Measurements from ENCODE around the gene FMO1.
A peak's percentile ranks its signal among the peaks of the same experiment; 100 is the strongest.
"Not testable (repeated sequence)": the region's sequence is repeated elsewhere in the genome, so short reads cannot be mapped to it uniquely, and the experiment has no call there.

The FMO1 gene

DNA sequence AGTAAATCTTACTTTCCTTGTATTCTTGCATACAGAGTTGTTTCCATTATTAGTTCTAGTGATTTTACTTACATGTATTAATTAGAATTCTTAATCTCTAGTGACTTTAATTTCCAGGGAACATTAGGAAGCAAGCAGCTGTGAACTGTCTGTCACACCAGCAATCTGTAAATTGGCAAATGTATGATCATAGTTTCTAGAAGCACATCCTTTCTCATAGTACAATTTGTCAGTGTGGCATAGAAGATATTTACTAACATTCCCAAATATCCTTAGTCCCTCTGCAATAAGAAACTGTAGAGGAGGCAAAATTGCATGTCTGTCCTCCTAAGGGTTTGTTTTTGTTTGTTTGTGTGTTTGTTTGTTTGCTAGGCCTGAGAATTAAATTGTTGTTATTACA is 17.0 kb upstream of the FMO1 start:
- Histone ChIP-seq H3K4me3 (no peak overlapping the region), H3K27me3 (no peaks in the 10 kb centered on the region), H3K4me1 (no peaks in the 10 kb centered on the region), H3K9ac (no peak overlapping the region), H3K9me3 (no peaks in the 10 kb centered on the region), H4K20me1 (no peaks in the 10 kb centered on the region), H3K36me3 (no peaks in the 10 kb centered on the region), H3K27ac (no peak overlapping the region), H3K4me2 (no peak overlapping the region)
- TF ChIP-seq Cebpa-rat (IDR thresholded peaks at IDR 0.05), result no peak

DNA sequence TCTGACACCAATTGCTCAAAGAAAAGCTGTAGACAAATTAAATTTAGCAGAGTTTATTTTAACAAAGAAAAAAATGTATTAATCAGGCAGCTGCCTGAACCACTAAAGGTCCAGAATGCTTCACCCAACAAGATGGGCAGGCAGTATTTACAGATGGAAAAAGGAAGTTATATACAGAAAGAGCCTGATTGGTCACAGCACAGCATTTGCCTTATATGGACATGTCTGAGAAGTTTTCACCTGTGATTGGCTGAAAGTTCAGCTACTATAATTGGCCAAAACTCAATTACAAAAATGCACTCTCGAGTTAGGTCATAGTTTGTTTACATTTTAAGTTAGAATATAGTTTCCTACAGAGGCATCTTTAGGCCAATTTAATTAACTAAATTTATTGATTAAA is 15.1 kb upstream of the FMO1 start:
- TF ChIP-seq Cebpa-rat (IDR thresholded peaks at IDR 0.05), result no peak
- H3K4me3 ChIP-seq, result no peak overlapping the region
- H3K4me1 ChIP-seq, result no peaks in the 10 kb centered on the region
- no peaks in the 10 kb centered on the region for H3K36me3 ChIP-seq
- H3K27me3 ChIP-seq, result no peaks in the 10 kb centered on the region
- H3K4me2 ChIP-seq, result no peak overlapping the region
- H3K27ac ChIP-seq, result no peak overlapping the region
- H4K20me1 ChIP-seq, result no peaks in the 10 kb centered on the region
- peaks cover 8% of the 10 kb centered on the region; the same call in 1 of the 2 replicates for H3K9me3 ChIP-seq
- H3K9ac ChIP-seq, result no peak overlapping the region

DNA sequence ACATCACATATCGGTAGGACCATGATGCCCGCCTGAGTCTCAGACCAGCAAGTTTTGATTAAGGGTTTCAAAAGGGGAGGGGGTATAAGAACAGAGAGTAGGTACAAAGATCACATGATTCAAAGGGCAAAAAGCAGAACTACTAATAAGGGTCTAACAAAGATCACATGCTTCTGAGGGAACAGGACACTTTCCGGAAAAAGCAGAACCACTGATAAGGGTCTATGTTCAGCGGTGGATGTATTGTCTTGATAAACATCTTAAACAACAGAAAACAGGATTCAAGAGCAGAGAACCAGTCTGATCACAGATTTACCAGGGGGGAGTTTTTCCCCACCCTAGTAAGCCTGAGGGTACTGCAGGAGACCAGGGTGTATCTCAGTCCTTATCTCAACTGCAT is 12.1 kb upstream of the FMO1 start:
- H3K4me1 ChIP-seq, H3K27ac ChIP-seq, H3K36me3 ChIP-seq, H3K9me3 ChIP-seq, H3K27me3 ChIP-seq, H3K9ac ChIP-seq, H4K20me1 ChIP-seq, H3K4me2 ChIP-seq, H3K4me3 ChIP-seq: not testable (repeated sequence)

DNA sequence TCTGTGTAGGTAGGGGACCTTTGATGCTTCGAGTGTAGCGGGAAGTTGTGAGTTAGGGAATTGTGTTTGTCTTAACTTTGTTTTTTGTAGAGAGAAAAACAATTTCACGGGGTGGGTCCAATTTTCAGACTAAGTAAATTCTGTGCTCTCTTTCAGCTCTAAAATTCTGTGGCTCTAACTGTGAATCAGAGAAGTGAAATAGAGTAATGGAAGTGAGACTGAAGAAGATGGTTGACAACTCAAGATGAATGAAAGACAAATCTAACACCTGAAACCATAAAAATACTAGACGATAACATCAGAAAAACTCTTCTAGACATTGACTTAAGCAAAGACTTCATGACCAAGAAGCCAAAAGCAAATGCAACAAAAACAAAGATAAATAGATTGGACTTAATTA is 4.4 kb upstream of the FMO1 start:
- H3K4me3 ChIP-seq, result no peak overlapping the region
- H3K4me2 ChIP-seq, result no peak overlapping the region
- H3K9me3 ChIP-seq, result no peaks in the 10 kb centered on the region; the same call in 1 of the 2 replicates

DNA sequence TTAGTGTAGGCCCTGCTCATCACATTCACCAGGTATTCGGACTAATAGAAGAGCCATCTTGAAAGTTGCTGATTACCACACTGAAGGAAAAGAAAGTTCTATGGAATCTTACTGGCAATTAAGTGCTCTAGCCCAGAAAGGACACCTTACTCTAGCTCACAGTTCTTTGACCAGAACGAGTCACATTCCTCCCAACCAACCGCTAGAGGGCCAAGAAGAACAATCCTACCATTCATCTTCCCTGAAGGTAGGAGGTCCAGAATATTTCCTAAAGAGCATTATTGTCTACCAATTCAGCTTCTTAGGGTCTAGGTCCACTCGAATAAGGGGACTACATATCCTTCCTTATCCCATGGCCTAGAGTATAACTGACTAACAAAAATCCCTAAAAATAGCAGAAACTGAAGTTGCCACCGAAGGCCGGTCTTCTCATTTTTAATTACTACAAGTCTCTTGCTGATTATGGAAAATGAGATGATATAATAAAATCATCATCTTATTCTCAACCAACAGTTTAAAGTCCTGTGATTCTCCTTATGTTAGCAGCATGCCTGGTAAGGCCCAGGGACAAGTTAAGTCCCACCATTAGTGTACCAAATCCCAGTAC is 2.7 kb upstream of the FMO1 start:
- Histone ChIP-seq H3K9me3 (no peaks in the 10 kb centered on the region), H3K9ac (no peak overlapping the region), H4K20me1 (no peaks in the 10 kb centered on the region), H3K4me1 (no peaks in the 10 kb centered on the region), H3K27me3 (no peaks in the 10 kb centered on the region), H3K27ac (no peak overlapping the region), H3K4me3 (no peak overlapping the region), H3K36me3 (no peaks in the 10 kb centered on the region), H3K4me2 (no peak overlapping the region)
- TF ChIP-seq Cebpa-rat (IDR thresholded peaks at IDR 0.05), result no peak

More for the DNA sequence above, 4.4 kb upstream of the FMO1 start:
- Histone ChIP-seq H3K27ac (no peak overlapping the region), H3K27me3 (no peaks in the 10 kb centered on the region), H4K20me1 (no peaks in the 10 kb centered on the region), H3K9ac (no peak overlapping the region), H3K36me3 (no peaks in the 10 kb centered on the region), H3K4me1 (no peaks in the 10 kb centered on the region)
- no peak for TF ChIP-seq Cebpa-rat (IDR thresholded peaks at IDR 0.05)

DNA sequence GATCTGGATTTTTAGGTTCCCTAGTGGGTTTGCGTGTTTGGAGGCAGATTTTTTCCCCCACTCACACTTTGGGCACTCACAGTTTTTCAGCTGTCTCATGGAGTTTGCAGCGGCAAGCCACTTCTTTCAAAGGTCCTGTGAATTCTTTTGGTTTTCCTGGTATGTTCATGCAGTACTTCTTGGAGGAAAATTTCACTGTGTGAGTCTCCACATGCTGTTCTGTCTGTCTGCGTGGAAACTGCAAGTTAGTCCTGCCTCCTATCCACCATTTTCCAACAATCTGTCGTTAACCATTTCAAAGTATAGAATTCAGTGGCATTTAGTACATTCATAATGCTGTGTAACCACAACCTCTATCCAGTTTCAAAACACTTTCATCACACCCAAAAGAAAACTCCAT is 793 bp upstream of the FMO1 start:
- Histone ChIP-seq H4K20me1 (no peaks in the 10 kb centered on the region), H3K4me3 (no peak overlapping the region), H3K4me1 (peaks cover 6% of the 10 kb centered on the region), H3K36me3 (no peaks in the 10 kb centered on the region), H3K4me2 (no peak overlapping the region), H3K9ac (no peak overlapping the region), H3K27ac (no peak overlapping the region), H3K27me3 (no peaks in the 10 kb centered on the region), H3K9me3 (no peaks in the 10 kb centered on the region)
- TF ChIP-seq Cebpa-rat (IDR thresholded peaks at IDR 0.05), result no peak

DNA sequence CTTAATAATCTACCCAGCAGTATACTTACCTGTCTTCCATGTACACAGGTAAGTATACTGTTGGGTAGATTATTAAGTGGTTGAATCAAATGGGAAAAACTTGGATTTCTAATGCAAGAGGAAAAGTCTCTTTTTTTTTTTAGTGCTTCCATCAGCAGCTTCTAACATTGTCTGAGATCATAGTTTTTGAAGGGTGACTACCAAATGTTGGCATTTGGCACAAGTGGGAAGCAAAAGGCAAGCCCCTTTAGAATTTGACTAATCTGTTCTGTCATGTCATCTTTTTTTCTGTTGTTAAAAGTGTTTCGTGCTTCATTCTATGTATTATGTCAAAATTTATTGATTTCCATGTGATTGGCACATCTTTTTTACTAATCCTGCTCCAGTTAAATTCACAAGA is 547 bp downstream of the FMO1 start:
- Histone ChIP-seq H3K9ac (no peak overlapping the region), H3K27ac (no peak overlapping the region), H3K4me1 (peaks cover 9% of the 10 kb centered on the region), H3K9me3 (no peaks in the 10 kb centered on the region), H3K4me3 (no peak overlapping the region), H4K20me1 (no peaks in the 10 kb centered on the region), H3K4me2 (no peak overlapping the region), H3K36me3 (no peaks in the 10 kb centered on the region), H3K27me3 (no peaks in the 10 kb centered on the region)
- TF ChIP-seq Cebpa-rat (IDR thresholded peaks at IDR 0.05), result no peak

DNA sequence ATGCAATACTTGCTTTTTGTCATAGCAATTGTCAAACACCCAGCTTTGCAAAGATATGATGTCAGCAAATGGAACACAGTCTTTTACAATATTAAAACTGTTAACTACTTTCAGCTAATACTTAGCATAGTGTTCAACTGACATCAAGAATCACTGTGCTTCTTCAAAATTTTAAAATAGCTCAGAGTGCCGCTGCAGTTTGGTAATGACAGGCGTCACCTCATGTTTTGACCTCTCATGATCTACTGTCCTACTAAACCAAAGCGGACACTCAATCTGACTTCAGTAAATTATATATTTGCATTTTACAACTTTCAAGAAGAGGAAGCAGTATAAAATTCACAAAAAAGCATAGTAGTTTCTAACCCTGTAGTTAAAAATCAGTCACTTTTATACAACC is 2.0 kb downstream of the FMO1 start:
- no peak for TF ChIP-seq Cebpa-rat (IDR thresholded peaks at IDR 0.05)
- no peaks in the 10 kb centered on the region for H3K36me3 ChIP-seq
- peaks cover 9% of the 10 kb centered on the region for H3K4me1 ChIP-seq
- no peak overlapping the region for H3K4me2 ChIP-seq
- no peak overlapping the region for H3K4me3 ChIP-seq
- no peaks in the 10 kb centered on the region for H3K27me3 ChIP-seq
- no peak overlapping the region for H3K27ac ChIP-seq
- no peaks in the 10 kb centered on the region for H3K9me3 ChIP-seq
- no peaks in the 10 kb centered on the region for H4K20me1 ChIP-seq
- H3K9ac ChIP-seq, result no peak overlapping the region

DNA sequence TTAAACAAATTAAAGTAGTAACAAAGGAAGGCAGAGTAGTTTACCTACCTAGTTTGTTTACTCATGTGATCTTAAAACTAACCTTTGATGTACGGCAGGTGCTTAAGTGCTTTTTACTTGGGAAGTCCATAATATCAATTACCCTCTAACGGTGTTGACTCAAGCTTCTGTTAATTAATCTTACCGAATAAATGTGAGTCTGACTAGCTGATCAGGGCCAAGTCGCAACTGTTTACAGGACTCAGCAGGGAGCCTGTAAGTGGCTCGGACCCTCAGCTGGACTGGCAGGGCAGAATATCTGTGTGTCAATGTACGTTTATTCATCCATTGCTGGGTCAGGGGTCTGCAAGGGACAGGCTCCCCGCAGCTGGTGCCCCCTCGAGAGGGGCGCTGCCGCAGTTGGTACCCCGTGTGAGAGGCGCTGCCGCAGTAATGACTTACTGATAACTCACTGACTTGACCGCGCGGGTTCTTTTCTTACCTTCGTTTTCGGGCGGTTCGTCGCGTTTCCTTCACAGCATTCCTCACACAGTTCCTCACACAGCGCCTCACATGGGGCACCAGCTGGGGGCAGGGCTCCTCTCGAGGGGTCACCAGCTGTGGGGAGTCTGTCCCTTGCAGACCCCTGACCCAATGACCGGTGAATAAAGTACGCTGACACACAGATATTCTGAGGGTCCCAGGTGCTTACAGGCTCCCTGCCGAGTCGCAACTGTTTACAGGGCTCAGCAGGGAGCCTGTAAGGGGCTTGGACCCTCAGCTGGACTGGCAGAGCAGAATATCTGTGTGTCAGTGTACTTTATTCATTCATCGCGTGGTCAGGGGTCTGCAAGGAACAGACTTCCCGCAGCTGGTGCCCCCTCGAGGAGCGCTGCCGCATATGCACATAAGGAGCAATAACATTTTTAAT is 3.0 kb downstream of the FMO1 start:
- H3K9ac ChIP-seq, result no peak overlapping the region

DNA sequence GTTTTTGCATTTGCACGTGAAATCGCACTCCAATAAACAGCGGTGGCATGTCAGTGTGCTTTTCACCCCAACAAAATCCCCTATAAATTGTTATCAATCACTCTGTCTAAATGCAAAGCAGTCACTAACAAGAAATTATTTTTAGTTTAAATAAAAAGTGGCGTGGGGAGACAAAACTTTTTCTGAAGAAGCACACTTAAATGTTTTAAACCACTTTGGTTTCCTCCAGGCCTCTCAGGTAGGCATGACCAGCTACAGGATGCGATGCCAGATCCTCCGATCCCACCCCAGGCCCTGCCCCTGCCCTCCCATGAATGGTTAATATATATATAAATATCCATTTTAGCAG is 3.6 kb downstream of the FMO1 start:
- Histone ChIP-seq H3K36me3 (no peaks in the 10 kb centered on the region), H3K4me2 (peak overlapping the region; percentile 3; the same call in 1 of the 2 replicates), H3K27me3 (no peaks in the 10 kb centered on the region), H4K20me1 (no peaks in the 10 kb centered on the region), H3K9ac (no peak overlapping the region), H3K9me3 (no peaks in the 10 kb centered on the region), H3K4me3 (no peak overlapping the region), H3K4me1 (peaks cover 9% of the 10 kb centered on the region), H3K27ac (no peak overlapping the region)
- no peak for TF ChIP-seq Cebpa-rat (IDR thresholded peaks at IDR 0.05)

More for the DNA sequence above, 3.0 kb downstream of the FMO1 start:
- Histone ChIP-seq H3K4me2 (no peak overlapping the region), H3K36me3 (no peaks in the 10 kb centered on the region), H3K27ac (no peak overlapping the region), H3K4me3 (no peak overlapping the region), H4K20me1 (no peaks in the 10 kb centered on the region), H3K9me3 (no peaks in the 10 kb centered on the region), H3K27me3 (no peaks in the 10 kb centered on the region), H3K4me1 (peaks cover 9% of the 10 kb centered on the region)
- no peak for TF ChIP-seq Cebpa-rat (IDR thresholded peaks at IDR 0.05)

Data from BLaER1 (cell line).